GM23338 (cell line): ENCODE measurements around the gene CHST6. TPM values are rescaled to one million over a fixed set of nuclear protein-coding genes. Genes with fewer than 3 reads are reported as not detected.
"Not testable (repeated sequence)": the region's sequence is repeated elsewhere in the genome, so short reads cannot be mapped to it uniquely, and the experiment has no call there.

Experiments
- ATAC-seq: fragments of 200-7000 bp; cut with Tn5 transposase; 3 replicates; pipeline ENCODE4 v1.9.1; 2020
- DNase-seq: peaks from one replicate; pipeline ENCODE4 v3.0.0-alpha.2; 2015; ENCODE audit warnings: low spot score
- H2AFZ ChIP-seq: fragments of 200-600 bp; sonication (generic); 2 replicates; pipeline ENCODE4 v1.8.0; 2016; ENCODE audit warnings: antibody characterized with exemption, mild to moderate bottlenecking, moderate library complexity
- H3F3A ChIP-seq: fragments of 200-600 bp; sonication (generic); replicated peaks from 2 replicates; pipeline ENCODE4 v1.8.0; 2017; ENCODE audit warnings: antibody characterized with exemption, mixed run types, low read depth
- H3K27ac ChIP-seq: fragments of 200-600 bp; sonication (generic); 2 replicates; pipeline ENCODE4 v1.6.1; 2016; ENCODE audit warnings: low read depth
- H3K27me3 ChIP-seq: fragments of 200-600 bp; sonication (generic); 2 replicates; pipeline ENCODE4 v1.8.0; 2016; ENCODE audit warnings: mild to moderate bottlenecking, mixed run types, moderate library complexity; ENCODE audit not compliant: insufficient read depth
- H3K36me3 ChIP-seq: fragments of 200-600 bp; sonication (generic); 2 replicates; pipeline ENCODE4 v1.8.0; 2016; ENCODE audit warnings: mild to moderate bottlenecking; ENCODE audit not compliant: insufficient read depth
- H3K4me1 ChIP-seq: fragments of 200-600 bp; sonication (generic); 2 replicates; pipeline ENCODE4 v1.8.0; 2016; ENCODE audit warnings: mild to moderate bottlenecking, moderate library complexity; ENCODE audit not compliant: insufficient read depth
- H3K4me2 ChIP-seq: fragments of 200-600 bp; sonication (generic); 2 replicates; pipeline ENCODE4 v1.7.1; 2017; ENCODE audit warnings: mixed run types
- H3K4me3 ChIP-seq: fragments of 200-600 bp; sonication (generic); 2 replicates; pipeline ENCODE4 v1.6.1; 2016; ENCODE audit warnings: mixed run types
- H3K79me2 ChIP-seq: fragments of 200-600 bp; sonication (generic); replicated peaks from 2 replicates; pipeline ENCODE4 v1.8.0; 2017; ENCODE audit warnings: mild to moderate bottlenecking; ENCODE audit not compliant: insufficient read depth
- H3K9me2 ChIP-seq: fragments of 200-600 bp; sonication (generic); 2 replicates; pipeline ENCODE4 v1.8.0; 2017; ENCODE audit not compliant: insufficient read depth
- H4K20me1 ChIP-seq: fragments of 200-600 bp; sonication (generic); replicated peaks from 2 replicates; pipeline ENCODE4 v1.8.0; 2017; ENCODE audit warnings: mild to moderate bottlenecking; ENCODE audit not compliant: insufficient read depth
- H3K27ac Mint-ChIP-seq: 2 replicates; pipeline ENCODE4 v1.8.0; 2020; ENCODE audit warnings: inconsistent platforms, mild to moderate bottlenecking, moderate library complexity, mixed read lengths
- H3K27me3 Mint-ChIP-seq: 3 replicates; pipeline ENCODE4 v1.8.0; 2022; ENCODE audit warnings: low read depth, mild to moderate bottlenecking, moderate library complexity, mixed read lengths, inconsistent platforms; ENCODE audit not compliant: insufficient read depth, poor library complexity
- H3K36me3 Mint-ChIP-seq: 3 replicates; pipeline ENCODE4 v1.8.0; 2021; ENCODE audit warnings: low read depth, mild to moderate bottlenecking, inconsistent platforms, moderate library complexity, mixed read lengths
- H3K4me1 Mint-ChIP-seq: 3 replicates; pipeline ENCODE4 v1.8.0; 2020; ENCODE audit warnings: mild to moderate bottlenecking, inconsistent platforms, mixed read lengths
- H3K4me3 Mint-ChIP-seq: 3 replicates; pipeline ENCODE4 v1.8.0; 2021; ENCODE audit warnings: moderate library complexity, mild to moderate bottlenecking, inconsistent platforms, mixed read lengths
- H3K9me3 Mint-ChIP-seq: 3 replicates; pipeline ENCODE4 v1.8.0; 2020; ENCODE audit warnings: moderate library complexity, mild to moderate bottlenecking, inconsistent platforms, mixed read lengths
- ETS1 ChIP-seq: IDR thresholded peaks from 2 replicates; pipeline ENCODE4 v1.6.1; 2016; ENCODE audit warnings: antibody characterized with exemption
- EZH2 ChIP-seq: fragments of 200-600 bp; sonication (generic); IDR thresholded peaks from one replicate; pipeline ENCODE4 v1.8.0; 2017; ENCODE audit warnings: antibody characterized with exemption, mild to moderate bottlenecking, low read depth; ENCODE audit not compliant: unreplicated experiment
- EZH2phosphoT487 ChIP-seq: fragments of 200-600 bp; sonication (generic); IDR thresholded peaks from one replicate; pipeline ENCODE4 v1.8.1; 2018; ENCODE audit warnings: antibody characterized with exemption; ENCODE audit not compliant: unreplicated experiment
- JUNB ChIP-seq: IDR thresholded peaks from one replicate; pipeline ENCODE4 v1.6.1; 2016; ENCODE audit warnings: antibody characterized with exemption; ENCODE audit not compliant: unreplicated experiment
- POLR2AphosphoS5 ChIP-seq: IDR thresholded peaks from 2 replicates; pipeline ENCODE4 v1.6.1; 2016; ENCODE audit warnings: antibody characterized with exemption, low read depth
- REST ChIP-seq: IDR thresholded peaks from one replicate; pipeline ENCODE4 v1.6.1; 2018; ENCODE audit warnings: antibody characterized with exemption; ENCODE audit not compliant: unreplicated experiment
- STAT1 ChIP-seq: IDR thresholded peaks from one replicate; pipeline ENCODE4 v1.6.1; 2016; ENCODE audit warnings: antibody characterized with exemption; ENCODE audit not compliant: unreplicated experiment
- ZNF114 ChIP-seq: fragments of 250-450 bp; sonication (Bioruptor Pico); IDR thresholded peaks from 2 replicates; pipeline ENCODE4 v1.5.0; 2020; ENCODE audit warnings: mild to moderate bottlenecking, moderate library complexity
- polyA plus RNA-seq: library from polyadenylated mRNA; unstranded; fragments of >200 nt; fragmentation: Nextera tagmentation; extraction: Ambion mirVana; gene quantifications from 2 replicates; pipeline ENCODE4 v1.2.1, GENCODE V29; 2016
- total RNA-seq: library from RNA; depleted of rRNA; stranded (reverse); fragments of >200 nt; shearing (Covaris generic); gene quantifications from 2 replicates; pipeline ENCODE4 v1.2.3, GENCODE V29; 2014

The CHST6 gene
- total and polyA plus RNA-seq, 2 experiments from 2014 or later, result 2.7 to 22.2 TPM

GRCh38 chr16:75457485-75458021, 37.7 kb downstream of the CHST6 start (continued):
- no peak for TF ChIP-seq EZH2
- no peak for TF ChIP-seq POLR2AphosphoS5
- TF ChIP-seq STAT1, result no peak
- TF ChIP-seq ETS1, result no peak
- no peak for TF ChIP-seq EZH2phosphoT487
- no peak for TF ChIP-seq JUNB

- H3F3A ChIP-seq, result no peaks in the 10 kb centered on the region
- no peak overlapping the region for H2AFZ ChIP-seq
- ATAC-seq (no peak; the same call in 2 of the 3 replicates), DNase-seq (no peak)
- Mint-ChIP-seq H3K27ac (no peak overlapping the region), H3K27me3 (peaks cover 7% of the 10 kb centered on the region), H3K4me1 (peaks cover 53% of the 10 kb centered on the region), H3K36me3 (peaks cover 7% of the 10 kb centered on the region; the same call in 2 of the 3 replicates), H3K9me3 (no peaks in the 10 kb centered on the region), H3K4me3 (no peak overlapping the region)
- peaks cover 26% of the 10 kb centered on the region for H3K4me1 ChIP-seq
- H3K36me3 ChIP-seq, result no peaks in the 10 kb centered on the region
- no peaks in the 10 kb centered on the region for H3K9me2 ChIP-seq
- TF ChIP-seq EZH2phosphoT487 (no peak), REST (no peak), ZNF114 (CRISPR knock-in tag) (no peak)
- no peaks in the 10 kb centered on the region for H3K27me3 ChIP-seq
- H3K4me2 ChIP-seq, result 0 out of 2 replicates have a peak overlapping the region, but pooled peaks have one; percentile 32
- H4K20me1 ChIP-seq, result peaks cover 73% of the 10 kb centered on the region
- peaks cover 100% of the 10 kb centered on the region for H3K79me2 ChIP-seq
- H3K4me3 ChIP-seq, result no peak overlapping the region
- H3K27ac ChIP-seq, result 0 out of 2 replicates have a peak overlapping the region, but pooled peaks have one; percentile 28
These were observed 38.3 kb downstream of the CHST6 start for GRCh38 chr16:75456971-75457370.

GRCh38 chr16:75456486-75456885, 38.8 kb downstream of the CHST6 start:
- DNase-seq, H3K36me3 ChIP-seq, H3K27me3 ChIP-seq, H3K9me3 Mint-ChIP-seq, H3K4me2 ChIP-seq, H3K4me3 Mint-ChIP-seq, H3K27me3 Mint-ChIP-seq, H3K36me3 Mint-ChIP-seq, H2AFZ ChIP-seq, H3K4me3 ChIP-seq, H3K9me2 ChIP-seq, H3F3A ChIP-seq: not testable (repeated sequence)
- peaks cover 68% of the 10 kb centered on the region for H4K20me1 ChIP-seq
- H3K27ac ChIP-seq, result 0 out of 2 replicates have a peak overlapping the region, but pooled peaks have one; percentile 28
- ATAC-seq, result peak; percentile 61
- peaks cover 26% of the 10 kb centered on the region for H3K4me1 ChIP-seq
- peaks cover 100% of the 10 kb centered on the region for H3K79me2 ChIP-seq
- Mint-ChIP-seq H3K27ac (peak overlapping the region; percentile 22; the same call in 1 of the 2 replicates), H3K4me1 (peaks cover 48% of the 10 kb centered on the region)
